GM21825 (cell line): Measurements from ENCODE around the gene SCART1.
"Not testable (repeated sequence)": the region's sequence is repeated elsewhere in the genome, so short reads cannot be mapped to it uniquely, and the experiment has no call there.

Experiments used
- ATAC-seq: cut with Tn5 transposase; IDR thresholded peaks from one replicate; pipeline ENCODE4 v1.9.1; 2021; ENCODE audit warnings: mild to moderate bottlenecking, moderate library complexity; ENCODE audit not compliant: unreplicated experiment

The SCART1 gene

GRCh38 chr10:133453516-133454203 is at the start of gene SCART1:
Gene SCART1 (plus strand): TSS chr10:133453945. CDS start chr10:133453998, 53 bp downstream.
- no peak for ATAC-seq

- no peak for ATAC-seq
These were observed 48.5 kb upstream of the SCART1 start for GRCh38 chr10:133405272-133405671.

- ATAC-seq, result peak; percentile 38
These were observed 47.8 kb upstream of the SCART1 start for GRCh38 chr10:133405844-133406527.

GRCh38 chr10:133411523-133412380 is 42.0 kb upstream of the SCART1 start:
- no peak for ATAC-seq

GRCh38 chr10:133412381-133412711 is 41.4 kb upstream of the SCART1 start:
- no peak for ATAC-seq

GRCh38 chr10:133414401-133414800 is 39.3 kb upstream of the SCART1 start:
- ATAC-seq, result not testable (repeated sequence)

- no peak for ATAC-seq
These were observed 38.0 kb upstream of the SCART1 start for GRCh38 chr10:133415752-133416151.

- ATAC-seq, result no peak
These were observed 35.3 kb upstream of the SCART1 start for GRCh38 chr10:133418289-133418993.

- ATAC-seq, result no peak
These were observed 34.4 kb upstream of the SCART1 start for GRCh38 chr10:133419211-133419950.

- no peak for ATAC-seq
These were observed 33.7 kb upstream of the SCART1 start for GRCh38 chr10:133420028-133420427.

- ATAC-seq, result no peak
These were observed 33.2 kb upstream of the SCART1 start for GRCh38 chr10:133420579-133420978.

GRCh38 chr10:133421336-133422222 is 32.2 kb upstream of the SCART1 start:
- no peak for ATAC-seq

GRCh38 chr10:133422223-133422806 is 31.4 kb upstream of the SCART1 start:
- ATAC-seq, result no peak

GRCh38 chr10:133422807-133423771 is 30.7 kb upstream of the SCART1 start:
- ATAC-seq, result no peak

- ATAC-seq, result not testable (repeated sequence)
These were observed 29.6 kb upstream of the SCART1 start for GRCh38 chr10:133424102-133424501.

GRCh38 chr10:133424601-133425000 is 29.1 kb upstream of the SCART1 start, which contains the start of gene SPRN:
Gene SPRN (minus strand): TSS chr10:133424625. CDS start chr10:133423681, 944 bp downstream.
- ATAC-seq, result not testable (repeated sequence)

GRCh38 chr10:133429571-133429970 is 24.2 kb upstream of the SCART1 start:
- not testable (repeated sequence) for ATAC-seq
